ENCODE data around the gene TRIM37.

The TRIM37 gene

DNA sequence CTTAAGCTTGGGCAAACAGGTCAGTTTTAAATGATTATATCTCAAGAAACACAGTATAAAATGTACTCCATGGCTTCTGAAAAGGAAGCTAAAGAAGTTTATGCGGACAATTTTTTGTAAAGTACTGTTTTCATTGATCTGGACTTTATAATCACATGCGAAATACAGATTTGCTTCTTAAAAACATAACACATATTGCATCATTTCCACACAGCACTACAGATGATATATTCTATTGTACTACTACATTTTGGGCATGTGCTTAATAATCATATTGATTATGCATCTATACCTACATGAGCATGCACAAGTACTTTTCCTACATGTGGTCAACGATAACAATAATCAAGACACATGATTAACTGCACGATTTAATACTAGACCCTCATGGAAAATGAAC is 22.5 kb downstream of the TRIM37 start:
- TF ChIP-seq ZBTB7A (IDR thresholded peaks at IDR 0.05; ENCODE audit: low read depth): no peak
- no peak for TF ChIP-seq TAF1 (IDR thresholded peaks at IDR 0.05; ENCODE audit: low read depth)
- no peak for TF ChIP-seq EP300 (IDR thresholded peaks at IDR 0.05; ENCODE audit: borderline replicate concordance)
- TF ChIP-seq CREB1 (IDR thresholded peaks at IDR 0.05; ENCODE audit: low read depth): no peak
- TF ChIP-seq TCF12 (IDR thresholded peaks at IDR 0.05; ENCODE audit: low read depth): no peak
- TF ChIP-seq TEAD4 (IDR thresholded peaks at IDR 0.05): no peak
- no peak for TF ChIP-seq NFIC (IDR thresholded peaks at IDR 0.05)
- TF ChIP-seq USF1 (IDR thresholded peaks at IDR 0.05): no peak
- no peak for TF ChIP-seq FOXM1 (IDR thresholded peaks at IDR 0.05; ENCODE audit: borderline replicate concordance, low read depth)
- TF ChIP-seq, protein P1, sequence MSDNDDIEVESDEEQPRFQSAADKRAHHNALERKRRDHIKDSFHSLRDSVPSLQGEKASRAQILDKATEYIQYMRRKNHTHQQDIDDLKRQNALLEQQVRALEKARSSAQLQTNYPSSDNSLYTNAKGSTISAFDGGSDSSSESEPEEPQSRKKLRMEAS (IDR thresholded peaks at IDR 0.05): no peak
- no peak for TF ChIP-seq YY1 (IDR thresholded peaks at IDR 0.05; ENCODE audit: low read depth)
- no peak for TF ChIP-seq CEBPB (IDR thresholded peaks at IDR 0.05)
- no peak for TF ChIP-seq EGR1 (IDR thresholded peaks at IDR 0.05)

DNA sequence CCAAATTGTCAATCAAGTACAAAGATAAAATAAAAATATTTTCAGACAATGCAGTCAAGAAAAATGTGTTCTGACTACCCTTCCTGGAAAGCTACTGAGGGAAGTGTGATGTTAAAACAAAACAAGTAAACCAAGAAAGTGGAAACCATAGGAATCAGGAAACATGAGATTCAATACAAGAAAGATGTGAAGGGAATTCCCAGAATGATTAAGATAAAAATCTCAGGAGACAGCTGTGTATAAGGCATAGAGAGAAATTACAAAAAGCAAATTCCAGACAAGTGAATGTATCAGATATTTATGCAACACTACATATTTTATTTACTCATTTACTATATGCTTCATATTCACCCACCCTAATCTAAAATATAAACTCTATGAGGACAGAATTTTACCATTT is 32.2 kb downstream of the TRIM37 start:
- TF ChIP-seq TCF12 (IDR thresholded peaks at IDR 0.05; ENCODE audit: low read depth) (no peak), TAF1 (IDR thresholded peaks at IDR 0.05; ENCODE audit: low read depth) (no peak), RAD21 (IDR thresholded peaks at IDR 0.05; ENCODE audit: low read depth) (no peak), FOXM1 (IDR thresholded peaks at IDR 0.05; ENCODE audit: borderline replicate concordance, low read depth) (no peak), YY1 (IDR thresholded peaks at IDR 0.05; ENCODE audit: low read depth) (no peak), TEAD4 (IDR thresholded peaks at IDR 0.05) (no peak), ZBTB7A (IDR thresholded peaks at IDR 0.05; ENCODE audit: low read depth) (no peak), EGR1 (IDR thresholded peaks at IDR 0.05) (no peak), CEBPB (IDR thresholded peaks at IDR 0.05) (no peak), NFIC (IDR thresholded peaks at IDR 0.05) (no peak), EP300 (IDR thresholded peaks at IDR 0.05; ENCODE audit: borderline replicate concordance) (no peak), USF1 (IDR thresholded peaks at IDR 0.05) (no peak), CREB1 (IDR thresholded peaks at IDR 0.05; ENCODE audit: low read depth) (no peak)
- TF ChIP-seq, protein P2, sequence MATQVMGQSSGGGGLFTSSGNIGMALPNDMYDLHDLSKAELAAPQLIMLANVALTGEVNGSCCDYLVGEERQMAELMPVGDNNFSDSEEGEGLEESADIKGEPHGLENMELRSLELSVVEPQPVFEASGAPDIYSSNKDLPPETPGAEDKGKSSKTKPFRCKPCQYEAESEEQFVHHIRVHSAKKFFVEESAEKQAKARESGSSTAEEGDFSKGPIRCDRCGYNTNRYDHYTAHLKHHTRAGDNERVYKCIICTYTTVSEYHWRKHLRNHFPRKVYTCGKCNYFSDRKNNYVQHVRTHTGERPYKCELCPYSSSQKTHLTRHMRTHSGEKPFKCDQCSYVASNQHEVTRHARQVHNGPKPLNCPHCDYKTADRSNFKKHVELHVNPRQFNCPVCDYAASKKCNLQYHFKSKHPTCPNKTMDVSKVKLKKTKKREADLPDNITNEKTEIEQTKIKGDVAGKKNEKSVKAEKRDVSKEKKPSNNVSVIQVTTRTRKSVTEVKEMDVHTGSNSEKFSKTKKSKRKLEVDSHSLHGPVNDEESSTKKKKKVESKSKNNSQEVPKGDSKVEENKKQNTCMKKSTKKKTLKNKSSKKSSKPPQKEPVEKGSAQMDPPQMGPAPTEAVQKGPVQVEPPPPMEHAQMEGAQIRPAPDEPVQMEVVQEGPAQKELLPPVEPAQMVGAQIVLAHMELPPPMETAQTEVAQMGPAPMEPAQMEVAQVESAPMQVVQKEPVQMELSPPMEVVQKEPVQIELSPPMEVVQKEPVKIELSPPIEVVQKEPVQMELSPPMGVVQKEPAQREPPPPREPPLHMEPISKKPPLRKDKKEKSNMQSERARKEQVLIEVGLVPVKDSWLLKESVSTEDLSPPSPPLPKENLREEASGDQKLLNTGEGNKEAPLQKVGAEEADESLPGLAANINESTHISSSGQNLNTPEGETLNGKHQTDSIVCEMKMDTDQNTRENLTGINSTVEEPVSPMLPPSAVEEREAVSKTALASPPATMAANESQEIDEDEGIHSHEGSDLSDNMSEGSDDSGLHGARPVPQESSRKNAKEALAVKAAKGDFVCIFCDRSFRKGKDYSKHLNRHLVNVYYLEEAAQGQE (IDR thresholded peaks at IDR 0.05; ENCODE audit: low read depth): no peak

DNA sequence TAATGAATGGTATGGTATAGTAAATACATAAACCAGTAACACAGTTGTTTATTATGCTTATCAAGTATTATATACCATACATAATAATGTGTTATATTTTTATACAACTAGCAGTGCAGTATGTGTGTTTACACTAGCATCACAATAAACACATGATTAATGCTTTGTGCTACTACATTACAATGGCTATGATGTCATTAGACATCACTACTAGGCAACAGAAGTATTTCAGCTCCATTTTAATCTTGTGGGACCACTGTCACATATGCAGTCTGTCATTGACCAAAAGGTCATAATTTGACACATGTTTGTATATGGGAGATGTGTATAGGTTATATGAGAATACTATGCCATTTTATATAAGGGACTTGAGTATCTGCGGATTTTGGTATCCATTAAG is 32.7 kb downstream of the TRIM37 start:
- TF ChIP-seq ZBTB7A (IDR thresholded peaks at IDR 0.05; ENCODE audit: low read depth): no peak
- TF ChIP-seq, protein P1 (IDR thresholded peaks at IDR 0.05): no peak

GRCh38 chr17:59069856-59070255 is 36.8 kb downstream of the TRIM37 start:
- TF ChIP-seq TEAD4 (IDR thresholded peaks at IDR 0.05): no peak
- no peak for TF ChIP-seq USF1 (IDR thresholded peaks at IDR 0.05)
- TF ChIP-seq EP300 (IDR thresholded peaks at IDR 0.05; ENCODE audit: borderline replicate concordance): no peak
- no peak for TF ChIP-seq EGR1 (IDR thresholded peaks at IDR 0.05)
- TF ChIP-seq FOXM1 (IDR thresholded peaks at IDR 0.05; ENCODE audit: borderline replicate concordance, low read depth): no peak
- no peak for TF ChIP-seq TCF12 (IDR thresholded peaks at IDR 0.05; ENCODE audit: low read depth)
- TF ChIP-seq TAF1 (IDR thresholded peaks at IDR 0.05; ENCODE audit: low read depth): no peak
- TF ChIP-seq, protein P2 (IDR thresholded peaks at IDR 0.05; ENCODE audit: low read depth): no peak
- no peak for TF ChIP-seq RAD21 (IDR thresholded peaks at IDR 0.05; ENCODE audit: low read depth)
- TF ChIP-seq ZBTB7A (IDR thresholded peaks at IDR 0.05; ENCODE audit: low read depth): no peak
- no peak for TF ChIP-seq CEBPB (IDR thresholded peaks at IDR 0.05)
- no peak for TF ChIP-seq YY1 (IDR thresholded peaks at IDR 0.05; ENCODE audit: low read depth)
- TF ChIP-seq CREB1 (IDR thresholded peaks at IDR 0.05; ENCODE audit: low read depth): no peak

DNA sequence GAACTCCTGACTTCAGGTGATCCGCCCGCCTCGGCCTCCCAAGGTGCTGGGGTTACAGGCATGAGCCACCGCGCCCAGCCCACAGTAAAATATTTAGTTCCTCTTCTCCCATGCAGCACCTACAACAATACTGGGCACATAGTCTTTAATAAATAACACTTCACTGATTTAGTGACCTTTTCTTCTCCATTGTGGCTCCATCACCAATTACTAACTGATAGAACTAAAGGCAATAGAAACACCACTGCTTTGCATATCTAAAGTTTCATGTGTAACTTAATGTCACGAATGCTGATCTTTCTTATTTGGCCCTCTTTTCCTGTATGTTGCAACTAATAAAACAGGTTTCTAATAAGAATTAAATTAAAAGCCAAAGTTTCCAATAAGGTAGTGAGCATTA is 38.9 kb downstream of the TRIM37 start:
- TF ChIP-seq NFIC (IDR thresholded peaks at IDR 0.05) (no peak), FOXM1 (IDR thresholded peaks at IDR 0.05; ENCODE audit: borderline replicate concordance, low read depth) (no peak), YY1 (IDR thresholded peaks at IDR 0.05; ENCODE audit: low read depth) (no peak), USF1 (IDR thresholded peaks at IDR 0.05) (no peak), EP300 (IDR thresholded peaks at IDR 0.05; ENCODE audit: borderline replicate concordance) (no peak), TEAD4 (IDR thresholded peaks at IDR 0.05) (no peak), CEBPB (IDR thresholded peaks at IDR 0.05) (no peak), EGR1 (IDR thresholded peaks at IDR 0.05) (no peak), TCF12 (IDR thresholded peaks at IDR 0.05; ENCODE audit: low read depth) (no peak), TAF1 (IDR thresholded peaks at IDR 0.05; ENCODE audit: low read depth) (no peak), RAD21 (IDR thresholded peaks at IDR 0.05; ENCODE audit: low read depth) (no peak), CREB1 (IDR thresholded peaks at IDR 0.05; ENCODE audit: low read depth) (no peak), ZBTB7A (IDR thresholded peaks at IDR 0.05; ENCODE audit: low read depth) (no peak)
- TF ChIP-seq, protein P2 (IDR thresholded peaks at IDR 0.05; ENCODE audit: low read depth): no peak
- TF ChIP-seq, protein P1 (IDR thresholded peaks at IDR 0.05): no peak

Measured in Ishikawa (cell line).